Peyer's patch (tissue), 4 donors: ENCODE data around the gene OLFM1. TPM values are rescaled to one million over a fixed set of nuclear protein-coding genes. Genes with fewer than 3 reads are reported as not detected.

Experiments used
- DNase-seq, 3 donors: peaks; one replicate each; pipeline ENCODE4 v3.0.0-alpha.2; 2017 to 2019
- H3K27ac ChIP-seq, 4 donors: fragments of 200-600 bp; sonication (generic); one replicate each; pipeline ENCODE4 v1.5.1; 2016 to 2019
- H3K27me3 ChIP-seq, 2 donors: fragments of 200-600 bp; sonication (generic); one replicate each; pipeline ENCODE4 v1.5.1; 2019
- H3K36me3 ChIP-seq, 3 donors: fragments of 200-600 bp; sonication (generic); one replicate each; pipeline ENCODE4 v1.5.1; 2016 to 2019
- H3K4me1 ChIP-seq, 4 donors: fragments of 200-600 bp; sonication (generic); one replicate each; pipeline ENCODE4 v1.5.1; 2016 to 2019
- H3K4me3 ChIP-seq, 4 donors: fragments of 200-600 bp; sonication (generic); 1 replicate in 3 of 4; 2 replicates in 1 of 4; pipeline ENCODE4 v1.5.1; 2016 to 2019; ENCODE audit warnings: mild to moderate bottlenecking in 1 of 4
- H3K9me3 ChIP-seq, 4 donors: fragments of 200-600 bp; sonication (generic); one replicate each; pipeline ENCODE4 v1.5.1; 2016 to 2019; ENCODE audit warnings: mild to moderate bottlenecking in 1 of 4
- POLR2A ChIP-seq, 2 donors: fragments of 450-650 bp; IDR thresholded peaks; one replicate each; pipeline ENCODE4 v1.5.1; 2017; ENCODE audit warnings: antibody characterized with exemption in 2 of 2, mild to moderate bottlenecking in 2 of 2, moderate library complexity in 2 of 2
- total RNA-seq, 4 donors: library from RNA; depleted of rRNA; stranded (reverse); fragments of >200 nt; gene quantifications; one replicate each; pipeline ENCODE4 v1.1.0, GENCODE V29; 2016
- TF ChIP-seq, protein P1 (sequence below), 6 experiments: fragments of 450-650 bp in 4 of 6; fragments of 200-600 bp in 2 of 6; sonication (generic) in 1 of 6; IDR thresholded peaks; one replicate each; pipeline ENCODE4 v1.5.1; 2017 to 2019; ENCODE audit warnings: antibody characterized with exemption in 6 of 6, mild to moderate bottlenecking in 3 of 6, moderate library complexity in 1 of 6

Gene OLFM1
- total RNA-seq, result 1 to 10 TPM; 2.5 to 5.8 (median 4.9) TPM

DNA sequence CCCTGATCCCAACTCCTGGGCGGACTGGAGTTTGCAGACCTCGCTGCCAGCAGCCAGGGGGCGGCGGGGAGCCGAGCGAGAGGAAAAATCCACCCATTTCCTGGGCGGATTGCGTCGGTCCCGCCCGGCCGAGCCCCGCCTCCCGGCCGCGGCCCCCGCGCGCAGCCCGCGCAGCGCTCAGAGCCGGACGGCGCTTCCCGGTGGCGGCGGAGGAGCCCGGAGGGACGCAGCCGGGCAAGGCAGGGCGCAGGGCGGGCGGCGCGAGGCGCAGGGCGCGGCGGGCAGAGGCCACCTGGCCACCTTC lies at the start of gene OLFM1:
Gene OLFM1, plus strand, starts transcription at position 180 of the 304 bp plus-strand sequence. CDS start 322 bp downstream, outside the sequence.
- no peak for TF ChIP-seq POLR2A (IDR thresholded peaks at IDR 0.05)
- TF ChIP-seq, protein P1, sequence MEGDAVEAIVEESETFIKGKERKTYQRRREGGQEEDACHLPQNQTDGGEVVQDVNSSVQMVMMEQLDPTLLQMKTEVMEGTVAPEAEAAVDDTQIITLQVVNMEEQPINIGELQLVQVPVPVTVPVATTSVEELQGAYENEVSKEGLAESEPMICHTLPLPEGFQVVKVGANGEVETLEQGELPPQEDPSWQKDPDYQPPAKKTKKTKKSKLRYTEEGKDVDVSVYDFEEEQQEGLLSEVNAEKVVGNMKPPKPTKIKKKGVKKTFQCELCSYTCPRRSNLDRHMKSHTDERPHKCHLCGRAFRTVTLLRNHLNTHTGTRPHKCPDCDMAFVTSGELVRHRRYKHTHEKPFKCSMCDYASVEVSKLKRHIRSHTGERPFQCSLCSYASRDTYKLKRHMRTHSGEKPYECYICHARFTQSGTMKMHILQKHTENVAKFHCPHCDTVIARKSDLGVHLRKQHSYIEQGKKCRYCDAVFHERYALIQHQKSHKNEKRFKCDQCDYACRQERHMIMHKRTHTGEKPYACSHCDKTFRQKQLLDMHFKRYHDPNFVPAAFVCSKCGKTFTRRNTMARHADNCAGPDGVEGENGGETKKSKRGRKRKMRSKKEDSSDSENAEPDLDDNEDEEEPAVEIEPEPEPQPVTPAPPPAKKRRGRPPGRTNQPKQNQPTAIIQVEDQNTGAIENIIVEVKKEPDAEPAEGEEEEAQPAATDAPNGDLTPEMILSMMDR (IDR thresholded peaks at IDR 0.05), result peak in 4 of 6 experiments; percentile 37 to 58 (median 48)
- Histone ChIP-seq H3K4me3 (peak within 1 kb of the TSS; percentile 18 to 51 (median 36)), H3K9me3 (no peaks in the 10 kb centered on the region), H3K27me3 (peaks cover 0 to 8% of the 10 kb centered on the region in 2 donors), H3K27ac (no peak within 1 kb of the TSS), H3K4me1 (peaks cover 0 to 26% (median 0%) of the 10 kb centered on the region in 4 donors), H3K36me3 (no peaks in the 10 kb centered on the region)
- DNase-seq, result peak in 2 of 3 donors; percentile 67 to 72

DNA sequence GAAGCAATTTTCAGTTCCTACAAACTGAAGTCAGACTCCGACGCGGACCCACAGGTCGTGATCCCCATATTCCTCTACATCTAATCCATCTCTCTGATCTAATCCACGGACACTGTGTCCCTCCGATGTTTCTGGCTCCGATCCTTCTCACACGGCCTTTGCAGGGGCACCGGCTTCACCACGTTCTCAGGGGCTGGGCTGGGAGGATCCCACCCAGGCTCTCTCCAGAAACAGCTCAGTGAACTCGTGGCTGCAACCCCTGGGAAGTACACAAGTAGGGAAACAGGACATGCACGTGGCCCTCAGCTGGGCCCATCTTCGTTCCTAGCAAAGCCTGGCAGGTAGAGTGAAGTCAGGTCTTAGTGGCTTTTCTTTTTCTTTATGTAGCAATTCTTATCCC lies 49.1 kb upstream of the OLFM1 start:
- TF ChIP-seq, protein P1 (IDR thresholded peaks at IDR 0.05), result no peak
- no peak for TF ChIP-seq POLR2A (IDR thresholded peaks at IDR 0.05)
- Histone ChIP-seq H3K4me3 (no peak overlapping the region), H3K36me3 (no peaks in the 10 kb centered on the region), H3K27me3 (no peaks in the 10 kb centered on the region), H3K9me3 (no peaks in the 10 kb centered on the region), H3K4me1 (no peaks in the 10 kb centered on the region), H3K27ac (no peak overlapping the region)
- no peak for DNase-seq

DNA sequence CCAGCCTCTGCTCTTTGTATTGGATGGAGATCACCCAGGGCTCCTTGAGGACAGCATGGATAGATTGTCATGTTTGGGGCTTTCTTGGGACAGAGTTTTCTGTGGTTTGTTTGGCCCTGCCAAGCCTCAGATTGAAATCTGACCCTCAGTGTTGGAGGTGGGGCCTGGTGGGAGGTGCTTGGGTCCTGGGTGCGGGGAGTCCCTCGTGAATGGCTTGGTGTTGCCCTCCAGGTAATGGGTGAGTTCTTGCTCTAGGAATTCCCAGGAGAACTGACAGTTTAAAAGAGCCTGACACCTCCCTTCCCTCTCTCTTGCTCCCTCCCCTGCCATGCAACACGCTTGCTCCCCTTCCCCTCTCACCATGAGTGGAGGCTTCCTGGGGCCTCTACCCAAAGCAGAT lies 48.6 kb upstream of the OLFM1 start:
- no peaks in the 10 kb centered on the region for H3K4me1 ChIP-seq
- no peak overlapping the region for H3K4me3 ChIP-seq
- TF ChIP-seq, protein P1 (IDR thresholded peaks at IDR 0.05), result no peak
- no peak for TF ChIP-seq POLR2A (IDR thresholded peaks at IDR 0.05)
- DNase-seq, result peak in 2 of 3 donors; percentile 7 to 12
- H3K27ac ChIP-seq, result no peak overlapping the region
- no peaks in the 10 kb centered on the region for H3K27me3 ChIP-seq
- H3K36me3 ChIP-seq, result no peaks in the 10 kb centered on the region
- H3K9me3 ChIP-seq, result no peaks in the 10 kb centered on the region

DNA sequence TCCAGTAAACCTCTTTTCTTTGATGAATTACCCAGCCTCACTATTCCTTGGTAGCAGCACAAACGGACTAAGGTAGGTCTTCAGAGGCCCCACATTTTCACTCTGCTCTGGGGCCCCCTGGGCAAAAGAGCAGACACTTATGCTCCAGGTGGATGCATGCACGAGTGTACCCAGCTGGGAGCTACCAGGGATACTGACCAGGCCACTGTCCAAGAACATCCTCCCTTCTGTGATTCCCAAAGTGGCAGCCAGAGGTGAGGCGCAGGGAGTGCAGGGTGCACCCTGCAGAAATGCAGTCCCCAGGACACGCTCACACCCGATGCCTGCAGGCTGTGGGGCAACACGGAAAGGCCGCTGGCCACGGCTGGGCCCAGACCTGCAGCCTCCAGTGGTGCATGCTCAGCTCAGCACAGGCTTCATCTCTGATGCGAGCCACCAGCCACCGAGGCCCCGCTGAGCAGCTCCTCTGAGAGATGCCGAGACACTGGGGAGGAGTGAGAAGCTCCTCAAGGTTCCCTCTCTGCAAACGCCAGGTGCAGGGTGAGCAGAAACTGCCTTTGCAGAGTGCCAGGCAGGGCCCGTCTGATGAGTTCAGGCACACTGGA lies 48.1 kb upstream of the OLFM1 start:
- TF ChIP-seq POLR2A (IDR thresholded peaks at IDR 0.05), result no peak
- TF ChIP-seq, protein P1 (IDR thresholded peaks at IDR 0.05), result no peak
- no peaks in the 10 kb centered on the region for H3K27me3 ChIP-seq
- H3K4me1 ChIP-seq, result no peaks in the 10 kb centered on the region
- no peaks in the 10 kb centered on the region for H3K9me3 ChIP-seq
- H3K4me3 ChIP-seq, result no peak overlapping the region
- no peak overlapping the region for H3K27ac ChIP-seq
- peak; percentile 5 to 29 (median 9) for DNase-seq
- H3K36me3 ChIP-seq, result no peaks in the 10 kb centered on the region

DNA sequence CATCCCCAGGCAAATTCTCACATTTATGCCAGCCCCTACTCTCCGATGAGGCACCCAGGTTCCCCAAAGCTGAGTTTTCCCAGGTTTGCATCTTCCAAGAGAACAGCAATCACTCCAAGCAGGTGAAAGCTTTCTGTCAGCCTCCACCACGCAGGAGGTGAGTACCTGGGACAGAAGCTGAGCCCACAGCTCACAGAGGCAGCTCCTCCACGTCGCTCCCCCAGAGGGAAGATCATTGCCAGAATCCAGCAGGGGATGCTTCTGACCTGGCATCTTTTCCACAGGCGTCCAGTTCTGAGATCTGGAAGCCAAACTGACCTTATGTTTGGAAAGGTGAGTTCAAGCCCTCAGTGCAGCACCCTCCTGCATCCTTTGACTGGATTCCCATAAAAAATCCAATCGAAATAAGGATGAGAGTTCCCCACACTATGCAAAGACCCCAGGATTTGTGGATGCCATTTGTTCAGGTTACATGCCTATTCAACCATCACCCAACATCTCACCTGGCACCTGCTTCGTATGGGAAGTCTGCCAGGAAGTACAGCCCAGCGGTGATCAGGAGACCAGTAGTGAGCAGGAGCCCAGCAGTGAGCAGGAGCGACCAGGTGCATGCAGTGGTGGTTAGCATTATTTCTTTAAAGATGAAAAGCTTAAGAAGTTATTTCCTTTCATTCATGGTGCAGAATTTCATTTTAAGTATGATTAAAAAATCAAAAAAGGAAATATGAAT lies 47.4 kb upstream of the OLFM1 start:
- TF ChIP-seq, protein P1 (IDR thresholded peaks at IDR 0.05), result no peak
- TF ChIP-seq POLR2A (IDR thresholded peaks at IDR 0.05), result no peak
- H3K36me3 ChIP-seq, result no peaks in the 10 kb centered on the region
- peak; percentile 9 to 26 (median 15) for DNase-seq
- H3K27me3 ChIP-seq, result no peaks in the 10 kb centered on the region
- H3K4me3 ChIP-seq, result no peak overlapping the region
- no peaks in the 10 kb centered on the region for H3K4me1 ChIP-seq
- H3K9me3 ChIP-seq, result no peaks in the 10 kb centered on the region
- H3K27ac ChIP-seq, result no peak overlapping the region
